Neural cell (in vitro differentiated cells): ENCODE data around the gene PATZ1. TPM values are rescaled to one million over a fixed set of nuclear protein-coding genes. Genes with fewer than 3 reads are reported as not detected.

Experiments used
- H2AFZ ChIP-seq: fragments of 200-600, 300-800 bp; sonication (generic), shearing (Covaris generic); 2 replicates; pipeline ENCODE4 v1.6.0; 2014; ENCODE audit warnings: low read depth, mild to moderate bottlenecking, antibody characterized with exemption, low read length, moderate library complexity
- H3F3A ChIP-seq: fragments of 200-600 bp; shearing (Covaris generic); 2 replicates; pipeline ENCODE4 v1.6.1; 2016; ENCODE audit warnings: mild to moderate bottlenecking, moderate library complexity, mixed read lengths, antibody characterized with exemption, low read length; ENCODE audit not compliant: insufficient read depth, poor library complexity, severe bottlenecking
- H3K27ac ChIP-seq: fragments of 200-600, 300-800 bp; sonication (generic), shearing (Covaris generic); 2 replicates; pipeline ENCODE4 v1.5.1; 2014; ENCODE audit warnings: mild to moderate bottlenecking, low read length, moderate library complexity
- H3K27me3 ChIP-seq: fragments of 300-800, 200-600 bp; sonication (generic), shearing (Covaris generic); 2 replicates; pipeline ENCODE4 v1.6.0; 2014; ENCODE audit warnings: mild to moderate bottlenecking, low read depth, low read length, moderate library complexity; ENCODE audit not compliant: insufficient read depth
- H3K36me3 ChIP-seq: fragments of 300-800, 200-600 bp; sonication (generic), shearing (Covaris generic); 2 replicates; pipeline ENCODE4 v1.5.1; 2014; ENCODE audit warnings: mild to moderate bottlenecking, antibody characterized with exemption, low read length, moderate library complexity; ENCODE audit not compliant: insufficient read depth
- H3K4me2 ChIP-seq: fragments of 300-800, 200-600 bp; sonication (generic), shearing (Covaris generic); 2 replicates; pipeline ENCODE4 v1.6.0; 2014; ENCODE audit warnings: mild to moderate bottlenecking, low read length
- H3K4me3 ChIP-seq: fragments of 300-800, 200-600 bp; sonication (generic), shearing (Covaris generic); 2 replicates; pipeline ENCODE4 v1.5.1; 2014; ENCODE audit warnings: mild to moderate bottlenecking, low read length, moderate library complexity
- H3K79me2 ChIP-seq: fragments of 200-600 bp; shearing (Covaris generic); replicated peaks from 2 replicates; pipeline ENCODE4 v1.6.0; 2014; ENCODE audit warnings: mild to moderate bottlenecking, low read length, moderate library complexity; ENCODE audit not compliant: insufficient read depth
- H3K9ac ChIP-seq: fragments of 300-800, 200-600 bp; sonication (generic), shearing (Covaris generic); 2 replicates; pipeline ENCODE4 v1.6.1; 2016; ENCODE audit warnings: mild to moderate bottlenecking, low read length, mixed read lengths
- H3K9me2 ChIP-seq: fragments of 200-600 bp; shearing (Covaris generic); 2 replicates; pipeline ENCODE4 v1.6.1; 2016; ENCODE audit warnings: mild to moderate bottlenecking, low read length, mixed read lengths; ENCODE audit not compliant: insufficient read depth
- H3K9me3 ChIP-seq: fragments of 200-600, 300-800 bp; sonication (generic), shearing (Covaris generic); 2 replicates; pipeline ENCODE4 v1.6.1; 2016; ENCODE audit warnings: mild to moderate bottlenecking, mixed run types, low read length, moderate library complexity, mixed read lengths
- H4K20me1 ChIP-seq: fragments of 200-600 bp; shearing (Covaris generic); 2 replicates; pipeline ENCODE4 v1.6.1; 2016; ENCODE audit warnings: mild to moderate bottlenecking, mixed run types; ENCODE audit not compliant: insufficient read depth
- CTCF ChIP-seq: fragments of 450-650 bp; IDR thresholded peaks from 2 replicates; pipeline ENCODE4 v1.5.1; 2014; ENCODE audit warnings: antibody characterized with exemption, mild to moderate bottlenecking, moderate library complexity; ENCODE audit not compliant: poor library complexity, severe bottlenecking
- EP300 ChIP-seq: fragments of 450-650 bp; conservative IDR thresholded peaks from 2 replicates; pipeline ENCODE4 v1.6.1; 2014; ENCODE audit warnings: antibody characterized with exemption, mild to moderate bottlenecking, moderate library complexity; ENCODE audit not compliant: poor library complexity, severe bottlenecking
- EZH2 ChIP-seq: fragments of 200-600, 300-800 bp; shearing (Covaris generic), sonication (generic); IDR thresholded peaks from 2 replicates; pipeline ENCODE4 v1.6.1; 2014; ENCODE audit warnings: antibody characterized with exemption, low read length, borderline replicate concordance, mild to moderate bottlenecking; ENCODE audit not compliant: insufficient read depth, poor library complexity, severe bottlenecking
- MXI1 ChIP-seq: fragments of 450-650 bp; conservative IDR thresholded peaks from 2 replicates; pipeline ENCODE4 v1.6.1; 2014; ENCODE audit warnings: antibody characterized with exemption, mild to moderate bottlenecking; ENCODE audit not compliant: poor library complexity, severe bottlenecking
- POLR2AphosphoS5 ChIP-seq: IDR thresholded peaks from 2 replicates; pipeline ENCODE4 v1.6.1; 2012
- RAD21 ChIP-seq: fragments of 450-650 bp; conservative IDR thresholded peaks from 2 replicates; pipeline ENCODE4 v1.6.1; 2014; ENCODE audit warnings: antibody characterized with exemption, mild to moderate bottlenecking, moderate library complexity
- REST ChIP-seq: IDR thresholded peaks from 2 replicates; pipeline ENCODE4 v1.6.1; 2012; ENCODE audit warnings: borderline replicate concordance
- SMC3 ChIP-seq: fragments of 450-650 bp; conservative IDR thresholded peaks from 2 replicates; pipeline ENCODE4 v1.6.1; 2014; ENCODE audit warnings: antibody characterized with exemption, mild to moderate bottlenecking, moderate library complexity; ENCODE audit not compliant: poor library complexity
- TAF1 ChIP-seq: IDR thresholded peaks from 2 replicates; pipeline ENCODE4 v1.6.1; 2012; ENCODE audit warnings: low read depth
- polyA plus RNA-seq: library from polyadenylated mRNA; depleted of rRNA; stranded (reverse); fragments of >200 nt; gene quantifications from 2 replicates; pipeline ENCODE4 v1.2.3, GENCODE V29; 2014

The PATZ1 gene
- polyA plus RNA-seq, 1 donor from 2014 or later = 33.5 TPM

- no peaks in the 10 kb centered on the region for H3F3A ChIP-seq
- no peaks in the 10 kb centered on the region for H3K9me2 ChIP-seq
- no peaks in the 10 kb centered on the region for H4K20me1 ChIP-seq
- no peaks in the 10 kb centered on the region for H3K9me3 ChIP-seq
- H3K4me2 ChIP-seq = no peak overlapping the region
- H3K27me3 ChIP-seq = no peaks in the 10 kb centered on the region
- no peak overlapping the region for H2AFZ ChIP-seq
- no peak overlapping the region for H3K4me3 ChIP-seq
- H3K9ac ChIP-seq = no peak overlapping the region
- H3K36me3 ChIP-seq = no peaks in the 10 kb centered on the region
- TF ChIP-seq MXI1 = no peak
- TF ChIP-seq TAF1 = no peak
- no peak for TF ChIP-seq POLR2AphosphoS5
- no peak for TF ChIP-seq SMC3
- no peak for TF ChIP-seq CTCF
- no peak for TF ChIP-seq RAD21
- no peak for TF ChIP-seq REST
- TF ChIP-seq EZH2 = no peak
- no peak for TF ChIP-seq EP300
- no peaks in the 10 kb centered on the region for H3K79me2 ChIP-seq
- no peak overlapping the region for H3K27ac ChIP-seq
Measured at GRCh38 chr22:31300896-31301295, 45.2 kb downstream of the PATZ1 start.

- Histone ChIP-seq H3K27ac (no peak overlapping the region), H4K20me1 (no peaks in the 10 kb centered on the region), H3K79me2 (no peaks in the 10 kb centered on the region), H3K9ac (no peak overlapping the region), H3K36me3 (no peaks in the 10 kb centered on the region), H3F3A (no peaks in the 10 kb centered on the region), H3K4me2 (no peak overlapping the region), H3K9me2 (no peaks in the 10 kb centered on the region), H2AFZ (no peak overlapping the region), H3K4me3 (no peak overlapping the region), H3K27me3 (no peaks in the 10 kb centered on the region), H3K9me3 (no peaks in the 10 kb centered on the region)
- TF ChIP-seq POLR2AphosphoS5 = no peak
- TF ChIP-seq EZH2 = no peak
- no peak for TF ChIP-seq EP300
- TF ChIP-seq REST = no peak
- no peak for TF ChIP-seq SMC3
- TF ChIP-seq CTCF = no peak
- no peak for TF ChIP-seq MXI1
- no peak for TF ChIP-seq RAD21
- no peak for TF ChIP-seq TAF1
Measured at GRCh38 chr22:31295831-31296657, 50.1 kb downstream of the PATZ1 start.
